A549 (cell line): Measurements from ENCODE around the gene CIBAR2. TPM values are rescaled to one million over a fixed set of nuclear protein-coding genes. Genes with fewer than 3 reads are reported as not detected.

Source experiments
- ATAC-seq, 2 experiments: fragments of 200-7000 bp in 1 of 2; fragments of >200 bp in 1 of 2; cut with Nextera tagmentation in 1 of 2; cut with Tn5 transposase in 1 of 2; 3 replicates each; pipeline versions ENCODE4 v1.8.0 to v1.9.1; 2018 to 2020; ENCODE audit warnings: mild to moderate bottlenecking in 1 of 2, moderate library complexity in 1 of 2
- CTCF ChIA-PET: fragments of 300-600 bp; sonication (Branson Sonifier 250); formaldehyde crosslinking; extraction: SDS; loops from one replicate; lab custom pipeline; 2021; ENCODE audit warnings: antibody characterized with exemption, inconsistent platforms; lab: Yijun Ruan, JAX
- POLR2A ChIA-PET: fragments of 350-600 bp; formaldehyde crosslinking; extraction: SDS; loops from one replicate; lab custom pipeline; 2021; ENCODE audit warnings: antibody characterized with exemption, inconsistent platforms; lab: Yijun Ruan, JAX
- DNase-seq, 2 experiments: peaks; one replicate each; pipeline versions ENCODE4 v3.0.0 to v3.0.0-alpha.2; 2011 to 2016; ENCODE audit warnings: low read depth in 1 of 2, low spot score in 1 of 2
- FAIRE-seq: peaks from 2 replicates; lab custom pipeline; 2011; peaks lifted over from hg19 to GRCh38; lab: Jason Lieb, UNC
- H3K27ac ChIP-seq, 2 experiments: fragments of >200 bp; sonication (Bioruptor Twin); formaldehyde crosslinking; 3 replicates each; pipeline ENCODE4 v1.5.1; 2016 to 2017
- H3K4me1 ChIP-seq: fragments of >200 bp; sonication (Bioruptor Twin); formaldehyde crosslinking; 3 replicates; pipeline ENCODE4 v1.6.1; 2016
- H3K4me2 ChIP-seq: fragments of >200 bp; sonication (Bioruptor Twin); formaldehyde crosslinking; 3 replicates; pipeline ENCODE4 v1.6.1; 2016
- H3K4me3 ChIP-seq: fragments of >200 bp; sonication (Bioruptor Twin); formaldehyde crosslinking; 3 replicates; pipeline ENCODE4 v1.5.1; 2016
- H3K9me3 ChIP-seq: fragments of >200 bp; sonication (Bioruptor Twin); formaldehyde crosslinking; 3 replicates; pipeline ENCODE4 v1.6.1; 2016
- CBX2 ChIP-seq: fragments of 200-600 bp; sonication (generic); IDR thresholded peaks from 2 replicates; pipeline ENCODE4 v1.6.1; 2016; ENCODE audit warnings: low read depth, mild to moderate bottlenecking, borderline replicate concordance
- CBX8 ChIP-seq: fragments of 200-600 bp; sonication (generic); IDR thresholded peaks from 2 replicates; pipeline ENCODE4 v1.6.1; 2016
- CTCF ChIP-seq: fragments of >200 bp; sonication (Bioruptor Twin); formaldehyde crosslinking; IDR thresholded peaks from 3 replicates; pipeline ENCODE4 v1.5.1; 2016
- E2F6 ChIP-seq: IDR thresholded peaks from 2 replicates; pipeline ENCODE4 v1.6.1; 2012; ENCODE audit warnings: low read depth, borderline replicate concordance
- EP300 ChIP-seq, 2 experiments: fragments of >200 bp; sonication (Bioruptor Twin); formaldehyde crosslinking; IDR thresholded peaks; 2 replicates in 1 of 2; 3 replicates in 1 of 2; pipeline ENCODE4 v1.6.1; 2016 to 2017
- ESRRA ChIP-seq: fragments of 150-350 bp; IDR thresholded peaks from 2 replicates; pipeline ENCODE4 v1.6.1; 2014; ENCODE audit warnings: mild to moderate bottlenecking, low read length, borderline replicate concordance
- FOSL2 ChIP-seq, 2 experiments: fragments of 450-650 bp in 1 of 2; fragments of >200 bp in 1 of 2; sonication (Bioruptor Twin) in 1 of 2; formaldehyde crosslinking; IDR thresholded peaks; 2 replicates each; pipeline versions ENCODE4 v1.5.0 to v1.6.1; 2016 to 2020; ENCODE audit warnings: mild to moderate bottlenecking in 1 of 2, moderate library complexity in 1 of 2
- HDAC2 ChIP-seq: fragments of 200-600 bp; sonication (generic); IDR thresholded peaks from 2 replicates; pipeline ENCODE4 v1.6.1; 2016
- HEYL ChIP-seq: fragments of 250-450 bp; sonication (Bioruptor Pico); IDR thresholded peaks from 2 replicates; pipeline ENCODE4 v1.8.0; 2021; ENCODE audit warnings: mild to moderate bottlenecking, moderate library complexity
- HOXA7 ChIP-seq: fragments of 250-450 bp; sonication (Bioruptor Pico); IDR thresholded peaks from 2 replicates; pipeline ENCODE4 v1.5.0; 2020; ENCODE audit warnings: mild to moderate bottlenecking, moderate library complexity
- HOXB5 ChIP-seq: fragments of 250-450 bp; sonication (Bioruptor Pico); IDR thresholded peaks from 2 replicates; pipeline ENCODE4 v1.5.0; 2020; ENCODE audit warnings: mild to moderate bottlenecking, moderate library complexity
- KDM1A ChIP-seq: fragments of 200-600 bp; sonication (generic); IDR thresholded peaks from 2 replicates; pipeline ENCODE4 v1.6.1; 2016; ENCODE audit warnings: low read depth, mild to moderate bottlenecking
- MAX ChIP-seq: IDR thresholded peaks from 2 replicates; pipeline ENCODE4 v1.6.1; 2012
- MYC ChIP-seq: IDR thresholded peaks from 2 replicates; pipeline ENCODE4 v1.6.1; 2012; ENCODE audit warnings: mild to moderate bottlenecking, inconsistent platforms, low read length, improper control_type of control experiment, borderline replicate concordance
- NFE2L2 ChIP-seq: fragments of 150-350 bp; conservative IDR thresholded peaks from 2 replicates; pipeline ENCODE4 v1.6.1; 2014; ENCODE audit warnings: low read length
- NR3C1 ChIP-seq: fragments of >200 bp; sonication (Bioruptor Twin); formaldehyde crosslinking; IDR thresholded peaks from 3 replicates; pipeline ENCODE4 v1.6.1; 2017
- PHF8 ChIP-seq: fragments of 200-600 bp; sonication (generic); IDR thresholded peaks from 2 replicates; pipeline ENCODE4 v1.6.1; 2016; ENCODE audit warnings: low read depth, mild to moderate bottlenecking, antibody characterized with exemption, moderate library complexity, borderline replicate concordance
- REST ChIP-seq: fragments of 200-600 bp; sonication (generic); IDR thresholded peaks from 2 replicates; pipeline ENCODE4 v1.6.1; 2016; ENCODE audit warnings: antibody characterized with exemption, mild to moderate bottlenecking, moderate library complexity
- RNF2 ChIP-seq: fragments of 200-600 bp; sonication (generic); IDR thresholded peaks from 2 replicates; pipeline ENCODE4 v1.6.1; 2016; ENCODE audit warnings: low read depth, mild to moderate bottlenecking, antibody characterized with exemption, moderate library complexity, borderline replicate concordance
- TFCP2L1 ChIP-seq: fragments of 250-450 bp; sonication (Bioruptor Pico); IDR thresholded peaks from 2 replicates; pipeline ENCODE4 v1.5.0; 2021; ENCODE audit warnings: mild to moderate bottlenecking
- ZC3H11A ChIP-seq: fragments of 450-650 bp; IDR thresholded peaks from 2 replicates; pipeline ENCODE4 v1.6.1; 2014; ENCODE audit warnings: antibody characterized with exemption, mild to moderate bottlenecking
- ZNF302 ChIP-seq: fragments of 250-450 bp; sonication (Bioruptor Pico); IDR thresholded peaks from 2 replicates; pipeline ENCODE4 v1.9.0; 2021; ENCODE audit warnings: inconsistent platforms, mild to moderate bottlenecking, moderate library complexity
- WGBS: methylation state at CpG from one replicate; pipeline ENCODE4 v1.1.6; 2017; ENCODE audit errors: missing lambda C conversion rate; 5-methylcytosine and 5-hydroxymethylcytosine counted together
- polyA plus RNA-seq, 4 experiments: library from polyadenylated mRNA; depleted of rRNA in 3 of 4; stranded (reverse); fragments of >200 nt; fragmentation: RNase III in 1 of 4; extraction: RNeasy Plus Mini Kit Qiagen cat#74134 plus additional on column Dnase treatment in 1 of 4; gene quantifications; 2 replicates in 3 of 4; 3 replicates in 1 of 4; pipeline ENCODE4 v1.2.3, GENCODE V29; 2011 to 2017
- TF ChIP-seq, protein P1 (sequence below): fragments of 250-450 bp; sonication (Bioruptor Pico); IDR thresholded peaks from 2 replicates; pipeline ENCODE4 v1.5.0; 2021; ENCODE audit warnings: mild to moderate bottlenecking, moderate library complexity, borderline replicate concordance

CIBAR2 gene
- polyA plus RNA-seq, 2 of the 4 experiments (the other 2 are of a cell fraction), result not detected

- TF ChIP-seq, protein P1, sequence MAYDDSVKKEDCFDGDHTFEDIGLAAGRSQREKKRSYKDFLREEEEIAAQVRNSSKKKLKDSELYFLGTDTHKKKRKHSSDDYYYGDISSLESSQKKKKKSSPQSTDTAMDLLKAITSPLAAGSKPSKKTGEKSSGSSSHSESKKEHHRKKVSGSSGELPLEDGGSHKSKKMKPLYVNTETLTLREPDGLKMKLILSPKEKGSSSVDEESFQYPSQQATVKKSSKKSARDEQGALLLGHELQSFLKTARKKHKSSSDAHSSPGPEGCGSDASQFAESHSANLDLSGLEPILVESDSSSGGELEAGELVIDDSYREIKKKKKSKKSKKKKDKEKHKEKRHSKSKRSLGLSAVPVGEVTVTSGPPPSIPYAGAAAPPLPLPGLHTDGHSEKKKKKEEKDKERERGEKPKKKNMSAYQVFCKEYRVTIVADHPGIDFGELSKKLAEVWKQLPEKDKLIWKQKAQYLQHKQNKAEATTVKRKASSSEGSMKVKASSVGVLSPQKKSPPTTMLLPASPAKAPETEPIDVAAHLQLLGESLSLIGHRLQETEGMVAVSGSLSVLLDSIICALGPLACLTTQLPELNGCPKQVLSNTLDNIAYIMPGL (CRISPR knock-in tag), result no peak
- no peak for TF ChIP-seq ZNF302 (CRISPR knock-in tag)
These were observed 22.1 kb downstream of the CIBAR2 start (continued) for GRCh38 chr16:85090181-85090580.

GRCh38 chr16:85089525-85089924 is 22.7 kb downstream of the CIBAR2 start:
- DNase-seq (no peak), FAIRE-seq (no peak)
- Histone ChIP-seq H3K9me3 (no peaks in the 10 kb centered on the region), H3K4me3 (no peak overlapping the region), H3K4me1 (peaks cover 4% of the 10 kb centered on the region; the same call in 2 of the 3 replicates), H3K4me2 (no peak overlapping the region), H3K27ac (no peak overlapping the region)
- WGBS, result 80% methylated on average over 16 of the region's 16 CpGs
- ChIA-PET POLR2A (no interaction called here), CTCF (no interaction called here)
- no peak for TF ChIP-seq MYC
- TF ChIP-seq NFE2L2, result no peak
- no peak for TF ChIP-seq HOXB5 (CRISPR knock-in tag)
- TF ChIP-seq CBX8, result no peak
- no peak for TF ChIP-seq HOXA7 (CRISPR knock-in tag)
- TF ChIP-seq MAX, result no peak
- TF ChIP-seq EP300 (IDR thresholded peaks at IDR 0.05), result no peak
- TF ChIP-seq E2F6, result no peak
- TF ChIP-seq, all 56 proteins: peak for 0
- ATAC-seq, result no peak

DNA sequence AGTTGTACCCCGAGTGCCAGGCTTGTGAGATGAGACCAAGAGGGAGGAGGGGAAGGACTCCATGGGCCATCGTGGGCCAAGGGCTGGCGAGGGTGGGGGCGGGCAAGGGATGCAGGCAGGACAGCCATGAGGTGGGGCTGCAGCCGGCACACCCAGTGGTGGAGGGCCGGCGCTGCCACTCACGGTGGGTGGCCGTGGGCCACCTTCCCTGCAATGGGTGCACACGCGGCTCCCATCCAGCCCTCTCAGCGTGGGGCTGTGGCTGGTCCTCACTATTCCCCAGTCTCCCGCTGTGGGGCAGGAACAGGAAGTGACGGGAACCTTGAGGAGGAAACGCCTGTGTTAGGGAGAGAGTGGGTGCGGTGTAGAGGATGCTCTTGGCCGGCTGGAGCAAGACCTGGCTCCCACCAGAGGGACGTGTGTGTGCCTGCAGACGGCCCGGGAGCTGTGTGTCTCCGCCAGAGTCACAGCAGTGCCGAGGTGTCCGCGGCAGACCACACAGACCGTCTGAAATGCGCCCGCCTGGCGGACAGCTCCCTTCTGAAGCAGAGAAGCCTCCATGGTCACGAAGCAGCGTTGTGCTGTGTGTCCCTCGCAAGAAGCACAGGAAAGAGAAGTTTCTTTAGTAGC is 23.6 kb downstream of the CIBAR2 start:
- CTCF ChIA-PET, result interaction anchor here (0.9 to 2.3 kb wide), 4 partner anchors 26 to 466 kb away, joined by 3 to 9 read pairs (median 3); no protein-coding TSS in a partner anchor
- H3K4me2 ChIP-seq, result no peak overlapping the region
- no peaks in the 10 kb centered on the region for H3K9me3 ChIP-seq
- 82% methylated on average over 27 of the region's 31 CpGs for whole genome bisulfite sequencing
- DNase-seq (no peak), ATAC-seq (no peak), FAIRE-seq (no peak)
- POLR2A ChIA-PET, result no interaction called here
- H3K4me1 ChIP-seq, result peaks cover 4% of the 10 kb centered on the region; the same call in 2 of the 3 replicates
- no peak overlapping the region for H3K4me3 ChIP-seq
- no peak overlapping the region for H3K27ac ChIP-seq
- no peak for TF ChIP-seq RNF2
- TF ChIP-seq, protein P1 (CRISPR knock-in tag), result no peak
- no peak for TF ChIP-seq CTCF
- no peak for TF ChIP-seq FOSL2 (IDR thresholded peaks at IDR 0.05)
- no peak for TF ChIP-seq FOSL2 (CRISPR knock-in tag; IDR thresholded peaks at IDR 0.05)
- no peak for TF ChIP-seq CBX2
- no peak for TF ChIP-seq MAX
- no peak for TF ChIP-seq TFCP2L1 (CRISPR knock-in tag)
- TF ChIP-seq EP300 (IDR thresholded peaks at IDR 0.05), result no peak
- TF ChIP-seq HOXB5 (CRISPR knock-in tag), result no peak
- no peak for TF ChIP-seq ESRRA
- no peak for TF ChIP-seq NR3C1
- TF ChIP-seq KDM1A, result no peak
- TF ChIP-seq HEYL (CRISPR knock-in tag), result no peak
- no peak for TF ChIP-seq REST
- no peak for TF ChIP-seq ZC3H11A
- no peak for TF ChIP-seq NFE2L2
- no peak for TF ChIP-seq PHF8
- no peak for TF ChIP-seq HDAC2
